Right lung (tissue), 5 donors: ENCODE results near the gene PLPP7. TPM values are rescaled to one million over a fixed set of nuclear protein-coding genes. Genes with fewer than 3 reads are reported as not detected.
"Not testable (repeated sequence)": the region's sequence is repeated elsewhere in the genome, so short reads cannot be mapped to it uniquely, and the experiment has no call there.

Experiments used
- DNase-seq, 2 donors: peaks; one replicate each; pipeline ENCODE4 v3.0.0-alpha.2; 2013
- polyA plus RNA-seq, 5 donors: library from polyadenylated mRNA; unstranded; fragments of 120-200 nt; gene quantifications; one replicate each; pipeline versions ENCODE4 v1.2.1 to v1.2.3, GENCODE V29; 2013; ENCODE audit warnings: inconsistent platforms in 1 of 5, low replicate concordance in 1 of 5; ENCODE audit not compliant: insufficient read length in 5 of 5, insufficient read depth in 1 of 5

PLPP7 gene
- polyA plus RNA-seq, 5 donors, result 0.76 to 3.5 (median 0.91) TPM

GRCh38 chr9:131266266-131267229 lies 23.0 kb upstream of the PLPP7 start:
- DNase-seq, result no peak

DNA sequence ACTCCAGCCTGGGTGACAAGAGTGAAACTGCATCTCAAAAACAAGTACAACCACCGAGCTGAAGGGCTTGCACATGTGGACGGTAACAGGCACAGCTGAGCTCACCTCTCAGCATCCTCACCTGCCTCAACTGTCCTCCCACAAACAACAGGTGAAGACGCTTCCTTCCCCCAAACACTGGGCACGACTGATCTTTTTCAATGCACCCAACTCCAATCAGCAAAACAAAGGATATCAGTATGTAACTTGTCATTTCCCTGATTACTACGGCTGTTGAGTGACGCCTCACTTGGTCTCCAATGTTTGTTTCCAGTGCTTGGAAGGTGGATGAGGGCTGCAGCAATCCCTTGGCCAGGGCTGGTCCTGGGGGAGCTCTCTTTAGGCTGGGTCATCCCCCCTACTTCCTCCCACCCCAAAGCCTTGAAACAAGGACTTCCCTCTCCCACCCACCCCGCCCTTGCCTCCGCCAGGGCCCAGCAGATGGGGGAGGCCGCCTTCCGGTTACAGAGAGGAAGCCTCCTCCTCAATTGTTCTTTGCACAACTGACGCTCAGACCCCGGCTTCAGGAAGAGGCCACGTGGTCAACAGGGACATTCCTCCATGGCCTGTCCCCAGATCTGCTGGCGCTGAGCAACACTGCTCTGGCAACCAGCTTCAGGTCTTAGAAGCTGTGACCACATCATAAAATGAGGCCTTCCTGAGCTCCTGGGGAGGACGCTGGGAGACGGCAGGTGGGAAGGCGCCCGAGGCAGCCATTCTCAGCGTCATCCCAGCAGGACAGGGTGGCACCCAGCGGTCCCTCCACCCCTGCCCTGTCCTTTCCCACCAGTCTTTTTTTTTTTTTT lies 19.1 kb upstream of the PLPP7 start:
- no peak for DNase-seq

- DNase-seq, result not testable (repeated sequence)
Observed at GRCh38 chr9:131271016-131271273, 18.6 kb upstream of the PLPP7 start.

DNA sequence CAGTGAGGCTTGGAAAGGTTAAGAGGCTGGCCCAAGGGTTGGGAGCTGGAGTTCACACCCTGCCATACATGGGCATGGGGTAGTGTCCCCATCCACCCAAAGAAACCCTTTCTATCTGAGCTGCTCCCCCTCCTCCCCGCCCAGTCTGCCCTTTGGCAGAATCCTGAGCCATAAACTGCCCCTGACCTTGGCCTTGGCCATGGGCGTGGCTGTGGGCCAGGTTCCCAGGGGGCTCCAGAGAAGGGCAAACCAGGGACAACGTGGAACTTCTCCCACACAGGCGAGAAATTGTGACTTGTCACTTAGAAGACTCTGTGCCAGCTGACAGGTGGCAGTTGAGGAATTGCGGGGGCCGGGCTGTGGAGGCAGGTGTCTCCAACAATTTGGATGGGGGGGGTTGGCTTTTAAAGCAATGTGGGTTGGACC lies 18.0 kb upstream of the PLPP7 start:
- DNase-seq, result no peak

DNA sequence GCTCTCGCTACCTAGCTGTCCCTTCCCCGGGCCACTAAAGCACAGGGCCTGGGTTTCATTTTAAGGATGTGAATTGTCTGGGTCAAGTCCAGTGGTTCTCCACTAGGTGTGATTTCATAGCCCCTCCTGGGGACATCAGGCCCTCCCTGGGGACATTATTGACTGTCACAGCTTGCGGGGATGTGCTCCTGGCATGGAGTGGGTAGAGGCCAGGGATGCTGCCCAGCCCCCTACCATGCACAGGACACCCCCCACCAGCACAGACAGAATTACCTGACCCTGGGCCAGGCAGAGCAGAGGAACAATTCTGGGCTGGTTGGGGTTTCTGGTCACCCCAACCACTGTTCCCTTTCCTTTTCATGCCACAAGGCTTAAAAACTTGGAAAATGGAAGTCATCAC lies 17.3 kb upstream of the PLPP7 start:
- no peak for DNase-seq

DNA sequence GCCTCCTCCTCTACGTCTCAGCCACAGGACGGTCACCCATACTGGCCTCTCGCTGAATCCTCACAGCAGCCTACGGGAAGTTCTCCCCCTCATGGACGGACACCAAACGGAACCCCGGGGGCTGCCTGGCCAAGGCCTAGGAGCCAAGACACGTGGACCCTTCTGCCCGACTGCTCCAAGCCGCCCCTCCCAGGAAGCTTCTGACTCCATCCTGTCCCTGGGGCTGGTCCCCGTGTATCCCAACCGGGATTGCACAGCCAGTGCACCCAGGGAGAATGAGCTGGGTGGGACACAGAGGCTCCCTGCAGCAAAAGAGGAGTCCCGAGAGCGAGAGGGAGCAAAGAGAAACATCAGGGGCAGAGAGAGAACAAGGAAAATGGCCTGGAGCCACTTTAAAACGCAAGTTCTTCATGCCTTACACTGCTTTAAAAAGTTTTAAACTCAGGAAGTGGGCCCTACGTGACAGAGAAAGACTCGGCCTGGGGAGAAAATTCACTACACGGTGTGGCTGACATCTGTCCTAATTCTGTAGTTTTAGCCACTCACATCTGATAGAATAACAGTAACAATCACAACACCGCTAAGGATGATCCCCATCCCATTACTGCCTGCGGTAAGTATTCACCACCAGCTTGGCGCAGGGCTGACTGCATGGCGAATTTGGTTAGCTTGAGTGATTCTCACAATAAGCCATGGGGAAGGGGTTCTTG lies 16.2 kb upstream of the PLPP7 start:
- no peak for DNase-seq

GRCh38 chr9:131273856-131274673 lies 15.5 kb upstream of the PLPP7 start:
- DNase-seq, result no peak

- no peak for DNase-seq
Observed at GRCh38 chr9:131274674-131275331, 14.7 kb upstream of the PLPP7 start.

DNA sequence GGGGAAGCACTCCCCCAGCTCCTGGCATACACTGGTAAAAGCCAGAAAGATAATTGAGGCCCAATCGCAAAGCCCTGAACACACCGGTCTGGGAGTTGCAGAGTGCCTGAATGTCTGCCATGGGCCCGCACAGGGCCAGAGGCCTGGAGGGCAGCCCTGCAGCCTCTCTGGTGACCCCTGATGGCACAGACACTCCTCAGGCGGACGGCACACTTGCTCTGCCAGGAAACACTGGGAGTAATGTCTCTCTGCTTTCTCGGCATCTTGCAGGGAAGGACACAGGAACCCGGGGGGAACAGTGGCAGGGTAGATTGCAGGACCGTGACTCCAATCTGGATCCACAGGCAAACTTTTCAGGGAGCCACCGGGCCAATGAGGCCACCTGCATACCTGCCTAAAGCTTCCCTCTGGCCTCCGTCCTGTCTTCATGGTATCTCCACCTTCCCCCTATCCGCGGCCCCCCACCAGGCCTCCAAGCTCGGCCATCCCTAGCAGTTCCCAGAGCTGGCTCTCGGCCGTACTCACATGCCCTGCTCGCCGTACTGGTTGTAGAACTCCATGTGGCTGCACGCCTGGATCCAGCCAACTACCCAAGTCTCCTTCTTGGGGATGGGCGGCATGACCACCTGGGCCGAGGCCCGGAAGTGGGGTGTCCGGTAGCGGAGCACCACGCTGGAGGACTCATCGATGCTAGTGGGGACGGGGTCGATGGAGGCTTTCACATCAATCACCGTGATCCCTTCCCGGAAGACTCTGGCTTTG lies 14.0 kb upstream of the PLPP7 start:
- DNase-seq, result no peak

GRCh38 chr9:131276094-131276888 lies 13.2 kb upstream of the PLPP7 start, which contains the start of gene FAM78A:
Gene FAM78A (minus strand): TSS chr9:131276510. CDS start chr9:131276179, 331 bp downstream.
- no peak for DNase-seq

GRCh38 chr9:131276891-131277286 lies 12.6 kb upstream of the PLPP7 start:
- DNase-seq, result no peak

- no peak for DNase-seq
Observed at GRCh38 chr9:131277287-131277909, 12.1 kb upstream of the PLPP7 start.

GRCh38 chr9:131277910-131278701 lies 11.4 kb upstream of the PLPP7 start:
- peak; percentile 69 to 74 for DNase-seq

DNA sequence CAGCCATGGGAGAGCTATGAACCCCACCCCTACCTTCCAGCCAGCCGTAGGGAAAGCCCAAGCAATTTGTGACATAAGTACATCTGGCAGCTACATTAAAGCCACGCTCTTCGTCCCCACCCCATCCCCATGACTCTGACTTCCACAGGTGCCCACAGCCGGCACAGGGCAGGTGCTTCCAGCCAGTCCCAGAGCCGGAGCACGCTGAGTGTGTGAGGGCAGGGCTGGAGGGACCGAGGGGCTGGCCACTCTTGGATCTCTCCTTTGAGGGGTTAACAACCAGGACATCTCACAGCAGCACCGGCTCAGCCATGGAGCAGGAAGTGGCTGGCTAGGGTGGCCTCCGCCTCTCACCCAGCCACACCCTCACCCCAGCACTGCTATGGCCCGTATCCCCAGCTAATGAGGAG lies 10.8 kb upstream of the PLPP7 start:
- no peak for DNase-seq

DNA sequence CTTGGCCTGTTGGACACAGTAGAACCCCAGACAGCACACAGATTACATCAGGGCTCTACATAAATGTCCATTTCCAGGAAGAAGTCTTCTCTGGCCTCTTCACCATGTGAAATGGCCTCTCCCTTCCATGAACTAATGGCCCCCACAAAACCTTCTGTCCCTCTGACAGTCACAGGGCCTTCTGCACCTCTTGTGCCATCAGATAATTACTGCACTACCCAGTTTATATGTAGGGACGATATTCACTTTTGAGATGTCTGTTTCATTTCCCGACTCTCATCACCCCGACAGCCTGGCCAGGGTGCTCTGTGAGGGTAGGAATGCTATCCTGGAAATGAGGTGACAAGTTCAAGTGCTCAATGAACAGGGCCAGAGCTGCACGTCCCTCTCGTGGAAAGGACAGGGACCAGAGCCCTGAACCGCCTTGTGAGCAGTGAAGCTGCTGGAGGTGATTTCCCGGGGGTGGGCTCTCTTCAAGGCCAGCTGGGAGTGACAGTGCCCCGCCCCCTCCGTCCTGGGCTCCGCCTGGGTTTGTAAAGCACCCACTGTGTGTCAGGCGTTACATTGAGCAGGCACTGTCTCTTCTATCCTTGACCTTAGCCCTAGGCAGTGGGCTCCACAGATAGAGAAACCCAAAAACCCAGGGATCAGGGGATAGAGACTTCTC lies 10.2 kb upstream of the PLPP7 start:
- no peak for DNase-seq

- no peak for DNase-seq
Observed at GRCh38 chr9:131279863-131280570, 9.5 kb upstream of the PLPP7 start.
